Activated CD4-positive, alpha-beta T cell treated with anti-CD3 and anti-CD28 coated beads for 36 hours (primary cell): ENCODE results near the gene SIVA1. TPM values are rescaled to one million over a fixed set of nuclear protein-coding genes. Genes with fewer than 3 reads are reported as not detected.

ENCODE experiments used
- ATAC-seq: fragments of 200-7000 bp; cut with Tn5 transposase; one replicate; pipeline ENCODE4 v1.10.0; 2021; ENCODE audit warnings: mild to moderate bottlenecking, moderate library complexity
- CTCF ChIA-PET: fragments of 350-600 bp; sonication (Branson Sonifier 250); formaldehyde crosslinking; loops from one replicate; lab custom pipeline; 2021; ENCODE audit warnings: antibody characterized with exemption; lab: Charles Lee
- POLR2A ChIA-PET: fragments of 350-600 bp; sonication (Branson Sonifier 250); formaldehyde crosslinking; loops from one replicate; lab custom pipeline; 2021; ENCODE audit warnings: antibody characterized with exemption, inconsistent platforms; lab: Charles Lee
- DNase-seq: peaks from one replicate; pipeline ENCODE4 v3.0.0-alpha.2; 2020
- H3K27ac Mint-ChIP-seq: one replicate; pipeline ENCODE4 v1.8.0; 2021; ENCODE audit warnings: mixed read lengths
- H3K27me3 Mint-ChIP-seq: one replicate; pipeline ENCODE4 v1.8.0; 2021; ENCODE audit warnings: mixed read lengths
- H3K36me3 Mint-ChIP-seq: one replicate; pipeline ENCODE4 v1.8.0; 2021; ENCODE audit warnings: low read depth, mixed read lengths
- H3K4me1 Mint-ChIP-seq: one replicate; pipeline ENCODE4 v1.8.0; 2021; ENCODE audit warnings: mixed read lengths
- H3K4me3 Mint-ChIP-seq: one replicate; pipeline ENCODE4 v1.8.0; 2021; ENCODE audit warnings: mild to moderate bottlenecking, moderate library complexity, mixed read lengths
- H3K9me3 Mint-ChIP-seq: one replicate; pipeline ENCODE4 v1.8.0; 2021; ENCODE audit warnings: low read depth, mixed read lengths
- intact Hi-C, 2 experiments: fragments of 100-400 bp; cut with DNase I in 1 of 2; cut with micrococcal nuclease in 1 of 2; formaldehyde crosslinking; loops; one replicate each; pipeline versions ENCODE4 v1.14.2 to v1.15.1; 2022 to 2024; cut with DNase I, micrococcal nuclease
- total RNA-seq, 2 experiments: library from RNA; stranded (reverse); gene quantifications; one replicate each; pipeline ENCODE4 v1.2.3, GENCODE V29; 2021

Gene SIVA1
- total RNA-seq, 2 experiments from 2014 or later, result 47.1 to 97.1 TPM

GRCh38 chr14:104721505-104722431 is 31.2 kb upstream of the SIVA1 start:
- intact Hi-C loops, result no loop called here
- peaks cover 4% of the 10 kb centered on the region for H3K36me3 Mint-ChIP-seq
- CTCF ChIA-PET, result interaction anchor here (1.1 kb wide), 1 partner anchor 10 kb away, joined by 5 read pairs; no protein-coding TSS in a partner anchor
- H3K27ac Mint-ChIP-seq, result no peak overlapping the region
- no peak overlapping the region for H3K4me3 Mint-ChIP-seq
- no peak for ATAC-seq
- H3K9me3 Mint-ChIP-seq, result no peaks in the 10 kb centered on the region
- H3K4me1 Mint-ChIP-seq, result no peaks in the 10 kb centered on the region
- DNase-seq, result no peak
- H3K27me3 Mint-ChIP-seq, result no peaks in the 10 kb centered on the region
- POLR2A ChIA-PET, result no interaction called here

- no peak for ATAC-seq
- Mint-ChIP-seq H3K36me3 (peaks cover 4% of the 10 kb centered on the region), H3K27ac (no peak overlapping the region), H3K27me3 (no peaks in the 10 kb centered on the region), H3K4me3 (no peak overlapping the region), H3K4me1 (no peaks in the 10 kb centered on the region), H3K9me3 (no peaks in the 10 kb centered on the region)
- no peak for DNase-seq
- ChIA-PET POLR2A (no interaction called here), CTCF (interaction anchor here (0.7 to 1.2 kb wide), 4 partner anchors 14 to 257 kb away, joined by 3 to 6 read pairs (median 4); no protein-coding TSS in a partner anchor)
- intact Hi-C loops, result no loop called here
These were observed 29.9 kb upstream of the SIVA1 start for GRCh38 chr14:104722938-104723650.

GRCh38 chr14:104723651-104724406 is 29.1 kb upstream of the SIVA1 start, which contains the start of gene ADSS1:
Gene ADSS1 (plus strand): TSS chr14:104724229. CDS start chr14:104724271, 42 bp downstream.
- POLR2A ChIA-PET, result no interaction called here
- Mint-ChIP-seq H3K4me1 (no peaks in the 10 kb centered on the region), H3K9me3 (no peaks in the 10 kb centered on the region), H3K4me3 (peak within 1 kb of the TSS; percentile 57), H3K36me3 (peaks cover 4% of the 10 kb centered on the region), H3K27me3 (no peaks in the 10 kb centered on the region), H3K27ac (no peak within 1 kb of the TSS)
- ATAC-seq (peak; percentile 72), DNase-seq (peak; percentile 73)
- intact Hi-C loops, result loop anchor here in 1 of 2 experiments (1.0 kb wide), 3 partner anchors 28 to 102 kb away; partner anchors contain the start of gene INF2
- CTCF ChIA-PET, result interaction anchor here (0.7 to 1.2 kb wide), 4 partner anchors 15 to 256 kb away, joined by 3 to 6 read pairs (median 4); no protein-coding TSS in a partner anchor

GRCh38 chr14:104724407-104724980 is 28.5 kb upstream of the SIVA1 start:
- DNase-seq, result peak; percentile 33

GRCh38 chr14:104724981-104725771 is 27.8 kb upstream of the SIVA1 start:
- ChIA-PET CTCF (interaction anchor here (0.7 to 1.2 kb wide), 2 partner anchors 27 to 173 kb away, joined by 3 to 4 read pairs; partner anchors contain the start of gene SIVA1), POLR2A (no interaction called here)
- no peak overlapping the region for H3K27ac Mint-ChIP-seq
- intact Hi-C loops, result loop anchor here in 1 of 2 experiments (1.0 kb wide), 3 partner anchors 27 to 101 kb away; partner anchors contain the start of gene INF2
- H3K4me3 Mint-ChIP-seq, result peak overlapping the region; percentile 28
- H3K36me3 Mint-ChIP-seq, result no peaks in the 10 kb centered on the region
- ATAC-seq (no peak), DNase-seq (peak; percentile 34)
- no peaks in the 10 kb centered on the region for H3K4me1 Mint-ChIP-seq
- H3K9me3 Mint-ChIP-seq, result no peaks in the 10 kb centered on the region
- H3K27me3 Mint-ChIP-seq, result no peaks in the 10 kb centered on the region

More at GRCh38 chr14:104724407-104724980, 28.5 kb upstream of the SIVA1 start:
- Mint-ChIP-seq H3K27me3 (no peaks in the 10 kb centered on the region), H3K36me3 (peaks cover 4% of the 10 kb centered on the region), H3K9me3 (no peaks in the 10 kb centered on the region), H3K4me1 (no peaks in the 10 kb centered on the region), H3K4me3 (peak overlapping the region; percentile 28), H3K27ac (no peak overlapping the region)
- intact Hi-C loops, result loop anchor here in 1 of 2 experiments (1.0 kb wide), 3 partner anchors 28 to 102 kb away; partner anchors contain the start of gene INF2
- CTCF ChIA-PET, result interaction anchor here (1.2 kb wide), 1 partner anchor 28 kb away, joined by 4 read pairs; the partner anchor contains the start of gene SIVA1
- peak; percentile 13 for ATAC-seq
- POLR2A ChIA-PET, result no interaction called here

- no peaks in the 10 kb centered on the region for H3K27me3 Mint-ChIP-seq
- no peaks in the 10 kb centered on the region for H3K9me3 Mint-ChIP-seq
- H3K4me3 Mint-ChIP-seq, result no peak overlapping the region
- H3K36me3 Mint-ChIP-seq, result no peaks in the 10 kb centered on the region
- no peak overlapping the region for H3K27ac Mint-ChIP-seq
- no peak for ATAC-seq
- ChIA-PET POLR2A (interaction anchor here (0.6 kb wide), 1 partner anchor 570 kb away, joined by 4 read pairs; no protein-coding TSS in a partner anchor), CTCF (interaction anchor here (0.5 to 1.2 kb wide), 3 partner anchors 27 to 381 kb away, joined by 3 to 4 read pairs (median 3); partner anchors contain the start of gene SIVA1)
- DNase-seq, result no peak
- no peaks in the 10 kb centered on the region for H3K4me1 Mint-ChIP-seq
- intact Hi-C loops, result no loop called here
These were observed 27.0 kb upstream of the SIVA1 start for GRCh38 chr14:104725772-104726548.

- CTCF ChIA-PET, result no interaction called here
- ATAC-seq, result no peak
- no peak for DNase-seq
- H3K4me3 Mint-ChIP-seq, result no peak overlapping the region
- H3K4me1 Mint-ChIP-seq, result no peaks in the 10 kb centered on the region
- intact Hi-C loops, result no loop called here
- POLR2A ChIA-PET, result interaction anchor here (0.6 kb wide), 1 partner anchor 569 kb away, joined by 4 read pairs; no protein-coding TSS in a partner anchor
- no peaks in the 10 kb centered on the region for H3K36me3 Mint-ChIP-seq
- H3K27me3 Mint-ChIP-seq, result no peaks in the 10 kb centered on the region
- no peaks in the 10 kb centered on the region for H3K9me3 Mint-ChIP-seq
- no peak overlapping the region for H3K27ac Mint-ChIP-seq
These were observed 26.1 kb upstream of the SIVA1 start for GRCh38 chr14:104726600-104727451.

GRCh38 chr14:104728631-104729030 is 24.3 kb upstream of the SIVA1 start:
- ChIA-PET POLR2A (no interaction called here), CTCF (interaction anchor here (0.5 kb wide), 1 partner anchor 9 kb away, joined by 3 read pairs; no protein-coding TSS in a partner anchor)
- intact Hi-C loops, result no loop called here
- Mint-ChIP-seq H3K36me3 (no peaks in the 10 kb centered on the region), H3K27ac (no peak overlapping the region), H3K9me3 (no peaks in the 10 kb centered on the region), H3K4me1 (no peaks in the 10 kb centered on the region), H3K4me3 (no peak overlapping the region), H3K27me3 (no peaks in the 10 kb centered on the region)
- ATAC-seq, result no peak
- DNase-seq, result no peak
